Endothelial cell of umbilical vein (primary cell): Measurements from ENCODE around the gene C12orf76.

Source experiments
- CTCF ChIP-seq, 2 donors: IDR thresholded peaks; 1 replicate in 1 of 2; 2 replicates in 1 of 2; pipeline ENCODE4 v1.5.1; 2011; ENCODE audit warnings: low read length in 2 of 2, mild to moderate bottlenecking in 2 of 2, moderate library complexity in 2 of 2, control low read depth in 1 of 2, inconsistent platforms in 1 of 2, low read depth in 1 of 2; ENCODE audit not compliant: insufficient read depth in 1 of 2; ENCODE audit errors: extremely low read depth in 1 of 2
- EZH2 ChIP-seq: IDR thresholded peaks from 2 replicates; pipeline ENCODE4 v1.6.1; 2012; ENCODE audit warnings: borderline replicate concordance, low read depth, mild to moderate bottlenecking, moderate library complexity, low read length, inconsistent platforms; ENCODE audit not compliant: severe bottlenecking
- MAX ChIP-seq: IDR thresholded peaks from 2 replicates; pipeline ENCODE4 v1.6.1; 2011; ENCODE audit not compliant: insufficient read depth, insufficient read length
- POLR2A ChIP-seq: IDR thresholded peaks from 2 replicates; pipeline ENCODE4 v1.6.1; 2012; ENCODE audit warnings: low read depth, mild to moderate bottlenecking, control low read depth, low read length

- TF ChIP-seq POLR2A (no peak), EZH2 (no peak), CTCF (IDR thresholded peaks at IDR 0.05; ENCODE audit: extremely low read depth in 1 of 2, insufficient read depth in 1 of 2, low read depth in 1 of 2, low read length in 2 of 2) (no peak), MAX (no peak)
These were observed 42.2 kb upstream of the C12orf76 start for GRCh38 chr12:110090266-110091135.
